ENCODE measurements around the gene MYLK4. TPM values are rescaled to one million over a fixed set of nuclear protein-coding genes. Genes with fewer than 3 reads are reported as not detected.

Gene MYLK4
- total RNA-seq, 1 donor from 2014 or later = 1.1 TPM

- no peak overlapping the region for H3K27ac Mint-ChIP-seq (ENCODE audit: unreplicated experiment)
- no peak overlapping the region for H3K4me3 Mint-ChIP-seq (ENCODE audit: unreplicated experiment)
- no peaks in the 10 kb centered on the region for H3K27me3 Mint-ChIP-seq (ENCODE audit: low read depth)
- no peak for DNase-seq (ENCODE audit: low spot score)
- H3K36me3 Mint-ChIP-seq (ENCODE audit: low read depth) = no peaks in the 10 kb centered on the region
- no peaks in the 10 kb centered on the region for H3K9me3 Mint-ChIP-seq (ENCODE audit: low read depth)
- TF ChIP-seq CTCF (IDR thresholded peaks at IDR 0.05) = no peak
- peaks cover 24% of the 10 kb centered on the region for H3K4me1 Mint-ChIP-seq (ENCODE audit: low read depth)
Measured at GRCh38 chr6:2659882-2660281, 90.8 kb downstream of the MYLK4 start.

GRCh38 chr6:2659381-2659780 is 91.3 kb downstream of the MYLK4 start:
- H3K27me3 Mint-ChIP-seq (ENCODE audit: low read depth) = no peaks in the 10 kb centered on the region
- H3K9me3 Mint-ChIP-seq (ENCODE audit: low read depth) = no peaks in the 10 kb centered on the region
- no peak for TF ChIP-seq CTCF (IDR thresholded peaks at IDR 0.05)
- H3K4me3 Mint-ChIP-seq (ENCODE audit: unreplicated experiment) = no peak overlapping the region
- H3K27ac Mint-ChIP-seq (ENCODE audit: unreplicated experiment) = no peak overlapping the region
- no peak for DNase-seq (ENCODE audit: low spot score)
- peaks cover 22% of the 10 kb centered on the region for H3K4me1 Mint-ChIP-seq (ENCODE audit: low read depth)
- H3K36me3 Mint-ChIP-seq (ENCODE audit: low read depth) = no peaks in the 10 kb centered on the region

DNA sequence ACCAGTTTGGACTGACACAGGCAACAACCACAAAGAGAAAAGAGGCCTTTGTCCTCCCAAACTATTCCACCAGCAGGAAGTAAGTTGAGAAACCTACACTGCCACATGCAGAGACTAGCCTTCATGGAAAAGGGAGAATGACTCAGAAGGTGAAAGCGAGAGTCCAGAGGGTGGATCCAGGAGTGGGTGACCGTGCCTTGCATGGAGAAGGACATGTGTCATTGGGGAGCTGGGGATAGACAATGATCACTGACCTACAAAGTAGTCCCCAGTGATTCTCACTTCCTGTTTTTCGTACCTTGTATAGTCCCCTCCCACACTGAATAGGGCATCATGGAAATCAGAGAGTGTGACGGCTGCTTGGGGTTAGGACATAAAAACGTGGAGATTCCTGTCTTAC is 91.9 kb downstream of the MYLK4 start:
- H3K9me3 Mint-ChIP-seq (ENCODE audit: low read depth) = peaks cover 1% of the 10 kb centered on the region
- no peak for DNase-seq (ENCODE audit: low spot score)
- no peaks in the 10 kb centered on the region for H3K27me3 Mint-ChIP-seq (ENCODE audit: low read depth)
- H3K36me3 Mint-ChIP-seq (ENCODE audit: low read depth) = no peaks in the 10 kb centered on the region
- peaks cover 22% of the 10 kb centered on the region for H3K4me1 Mint-ChIP-seq (ENCODE audit: low read depth)
- H3K4me3 Mint-ChIP-seq (ENCODE audit: unreplicated experiment) = no peak overlapping the region
- no peak for TF ChIP-seq CTCF (IDR thresholded peaks at IDR 0.05)
- H3K27ac Mint-ChIP-seq (ENCODE audit: unreplicated experiment) = no peak overlapping the region

GRCh38 chr6:2656460-2657079 is 94.2 kb downstream of the MYLK4 start:
- no peak for TF ChIP-seq CTCF (IDR thresholded peaks at IDR 0.05)
- Mint-ChIP-seq H3K36me3 (ENCODE audit: low read depth) (peaks cover 6% of the 10 kb centered on the region), H3K27ac (ENCODE audit: unreplicated experiment) (no peak overlapping the region), H3K4me3 (ENCODE audit: unreplicated experiment) (no peak overlapping the region), H3K4me1 (ENCODE audit: low read depth) (peaks cover 22% of the 10 kb centered on the region), H3K27me3 (ENCODE audit: low read depth) (no peaks in the 10 kb centered on the region), H3K9me3 (ENCODE audit: low read depth) (peaks cover 17% of the 10 kb centered on the region)
- no peak for DNase-seq (ENCODE audit: low spot score)

DNA sequence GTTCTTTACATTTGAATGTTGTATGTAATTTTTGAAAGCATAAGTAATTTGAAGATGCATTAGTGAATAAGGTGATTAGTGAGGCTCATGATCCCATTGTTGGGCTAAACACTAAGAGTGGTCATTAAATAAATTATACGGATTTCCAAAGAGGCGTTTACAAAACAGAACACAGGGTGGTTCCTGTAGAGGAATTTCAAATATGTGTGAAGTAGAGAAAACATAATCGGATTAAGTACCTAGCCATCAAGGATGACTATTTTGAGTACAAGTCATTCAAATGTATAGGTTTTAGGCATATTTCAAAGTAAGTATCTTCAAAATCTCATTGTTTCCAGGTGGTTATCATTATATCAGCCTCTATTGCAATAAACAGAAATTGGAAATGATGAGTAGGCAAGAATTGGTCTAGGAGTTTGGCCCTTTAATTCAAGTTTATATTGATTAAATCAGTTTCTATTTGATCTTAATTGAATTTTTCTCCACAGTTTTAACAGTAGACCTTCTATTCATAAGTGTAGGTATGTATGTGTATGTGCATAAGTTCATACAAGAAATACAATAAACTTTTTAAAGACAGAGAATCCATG is 94.8 kb downstream of the MYLK4 start:
- H3K4me3 Mint-ChIP-seq (ENCODE audit: unreplicated experiment) = no peak overlapping the region
- peaks cover 17% of the 10 kb centered on the region for H3K9me3 Mint-ChIP-seq (ENCODE audit: low read depth)
- H3K4me1 Mint-ChIP-seq (ENCODE audit: low read depth) = peaks cover 22% of the 10 kb centered on the region
- no peaks in the 10 kb centered on the region for H3K27me3 Mint-ChIP-seq (ENCODE audit: low read depth)
- no peak for TF ChIP-seq CTCF (IDR thresholded peaks at IDR 0.05)
- H3K27ac Mint-ChIP-seq (ENCODE audit: unreplicated experiment) = no peak overlapping the region
- H3K36me3 Mint-ChIP-seq (ENCODE audit: low read depth) = peaks cover 6% of the 10 kb centered on the region
- no peak for DNase-seq (ENCODE audit: low spot score)

Data from chondrocyte (in vitro differentiated cells).